Measurements from ENCODE around the gene PCDHGA5. TPM values are rescaled to one million over a fixed set of nuclear protein-coding genes. Genes with fewer than 3 reads are reported as not detected.

Gene PCDHGA5
- total RNA-seq, 1 donor, result 0.72 TPM

DNA sequence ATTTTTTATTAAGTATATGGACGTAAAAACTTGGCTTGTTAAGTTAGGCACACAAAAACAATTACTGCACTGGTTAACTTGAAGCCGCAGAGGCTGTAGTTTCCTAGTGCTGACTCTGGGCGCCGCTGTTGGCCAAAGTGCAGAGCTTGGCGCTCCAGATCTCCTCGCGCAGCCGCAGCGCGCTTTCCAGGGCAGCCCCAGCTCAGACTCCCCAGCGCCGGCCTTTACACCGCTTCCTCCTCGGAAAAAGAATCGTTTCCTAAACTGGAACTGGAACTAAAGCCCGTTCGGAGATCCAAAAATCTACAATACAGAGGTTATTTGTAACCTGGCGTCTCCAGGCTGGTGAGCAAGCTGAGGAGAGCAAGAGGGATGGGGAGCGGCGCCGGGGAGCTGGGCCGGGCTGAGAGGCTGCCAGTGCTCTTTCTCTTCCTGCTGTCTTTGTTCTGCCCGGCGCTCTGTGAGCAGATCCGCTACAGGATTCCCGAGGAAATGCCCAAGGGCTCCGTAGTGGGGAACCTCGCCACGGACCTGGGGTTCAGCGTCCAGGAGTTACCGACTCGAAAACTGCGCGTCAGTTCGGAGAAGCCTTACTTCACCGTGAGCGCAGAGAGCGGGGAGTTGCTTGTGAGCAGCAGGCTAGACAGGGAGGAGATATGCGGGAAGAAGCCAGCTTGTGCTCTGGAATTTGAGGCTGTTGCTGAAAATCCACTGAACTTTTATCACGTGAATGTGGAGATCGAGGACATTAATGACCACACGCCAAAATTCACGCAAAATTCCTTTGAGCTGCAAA is 34.0 kb downstream of the PCDHGA5 start, which contains the start of gene PCDHGB5:
TSS of gene PCDHGB5 (plus strand) at position 192 of the 796 bp plus-strand sequence. CDS start at position 373, 181 bp downstream.

DNA sequence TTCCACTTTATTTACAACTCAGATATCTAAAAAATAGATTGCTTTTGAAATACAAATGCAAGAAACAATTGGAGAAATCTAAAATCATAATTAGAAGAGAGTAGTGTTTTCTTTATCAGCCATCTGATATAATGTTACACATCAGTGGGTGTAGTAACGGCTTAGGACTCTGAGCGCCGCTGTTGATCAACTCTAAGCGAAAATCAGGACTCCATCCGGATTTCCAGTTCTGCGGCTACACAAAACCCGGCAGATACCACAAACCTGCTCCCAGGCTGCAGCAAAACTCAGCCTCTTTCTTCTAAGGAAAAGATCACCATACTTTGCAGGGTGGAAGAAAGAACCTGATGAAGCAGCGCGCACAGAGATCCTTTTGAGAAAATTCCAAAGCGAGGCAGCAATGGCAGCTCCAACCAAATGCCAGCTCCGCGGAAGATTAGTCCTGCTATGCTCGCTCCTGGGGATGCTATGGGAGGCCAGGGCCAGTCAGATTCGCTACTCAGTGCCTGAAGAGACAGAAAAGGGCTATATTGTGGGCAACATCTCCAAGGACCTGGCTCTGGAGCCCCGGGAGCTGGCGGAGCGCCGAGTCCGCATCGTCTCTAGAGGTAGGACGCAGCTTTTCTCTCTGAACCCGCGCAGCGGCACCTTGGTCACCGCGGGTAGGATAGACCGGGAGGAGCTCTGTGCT is 38.7 kb downstream of the PCDHGA5 start, which contains the start of gene PCDHGA9:
TSS of gene PCDHGA9 (plus strand) at position 226 of the 691 bp plus-strand sequence. CDS start at position 401, 175 bp downstream.

DNA sequence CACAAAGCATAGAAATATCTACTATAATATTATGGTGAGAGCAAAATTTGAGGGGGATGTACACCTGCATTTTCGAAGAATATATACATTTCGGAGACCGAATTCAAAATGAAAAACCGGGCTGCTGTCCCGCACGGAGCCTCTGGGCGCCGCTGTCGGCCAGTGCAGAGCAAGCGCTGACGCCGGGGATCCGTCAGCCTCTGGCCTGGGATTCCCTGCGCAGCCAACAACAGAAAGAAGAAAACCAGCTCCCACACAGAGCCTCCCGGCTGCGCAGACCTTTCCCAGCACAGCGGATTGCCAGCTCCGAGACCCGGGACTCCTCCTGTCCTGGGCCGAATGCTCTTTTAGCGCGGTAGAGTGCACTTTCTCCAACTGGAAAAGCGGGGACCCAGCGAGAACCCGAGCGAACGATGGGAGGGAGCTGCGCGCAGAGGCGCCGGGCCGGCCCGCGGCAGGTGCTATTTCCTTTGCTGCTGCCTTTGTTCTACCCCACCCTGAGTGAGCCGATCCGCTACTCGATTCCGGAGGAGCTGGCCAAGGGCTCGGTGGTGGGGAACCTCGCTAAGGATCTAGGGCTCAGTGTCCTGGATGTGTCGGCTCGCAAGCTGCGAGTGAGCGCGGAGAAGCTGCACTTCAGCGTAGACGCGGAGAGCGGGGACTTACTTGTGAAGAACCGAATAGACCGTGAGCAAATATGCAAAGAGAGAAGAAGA is 44.0 kb downstream of the PCDHGA5 start, which contains the start of gene PCDHGB6:
TSS of gene PCDHGB6 (plus strand) at position 232 of the 716 bp plus-strand sequence. CDS start at position 414, 182 bp downstream.

DNA sequence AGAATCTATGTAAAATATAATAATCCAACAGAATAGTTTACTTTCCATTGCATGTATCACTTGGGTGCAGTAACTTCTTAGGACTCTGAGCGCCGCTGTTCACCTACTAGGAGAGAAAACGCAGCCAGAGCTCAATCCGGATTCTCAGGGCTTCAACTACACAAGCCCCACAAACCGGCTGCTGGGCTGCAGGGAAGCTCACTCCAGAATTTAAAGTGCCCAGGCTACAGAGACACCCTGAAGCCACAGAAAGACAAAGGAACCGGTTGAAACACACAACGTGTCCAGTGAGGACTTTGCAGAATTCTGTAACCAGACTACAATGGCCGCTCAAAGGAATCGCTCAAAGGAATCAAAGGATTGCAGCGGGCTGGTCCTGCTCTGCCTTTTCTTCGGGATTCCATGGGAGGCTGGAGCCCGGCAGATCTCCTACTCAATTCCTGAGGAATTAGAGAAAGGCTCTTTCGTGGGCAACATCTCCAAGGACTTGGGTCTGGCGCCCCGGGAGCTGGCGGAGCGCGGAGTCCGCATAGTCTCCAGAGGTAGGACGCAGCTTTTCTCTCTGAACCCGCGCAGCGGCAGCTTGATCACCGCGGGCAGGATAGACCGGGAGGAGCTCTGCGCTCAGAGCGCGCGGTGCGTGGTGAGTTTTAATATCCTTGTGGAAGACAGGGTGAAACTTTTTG is 49.0 kb downstream of the PCDHGA5 start, which contains the start of gene PCDHGA10:
TSS of gene PCDHGA10 (plus strand) at position 134 of the 686 bp plus-strand sequence. CDS start at position 323, 189 bp downstream.

Other genes starting within 250 kb of the PCDHGA5 start
- gene PCDHB4, start 242.3 kb upstream of the PCDHGA5 start, total RNA-seq, result 0.07 and 0.13 TPM in 2 replicates
- gene PCDHB5, start 229.0 kb upstream of the PCDHGA5 start, total RNA-seq, result 0.40 and 0.43 TPM in 2 replicates
- gene PCDHB6, start 214.1 kb upstream of the PCDHGA5 start, total RNA-seq, result 0.07 TPM in 1 of 2 replicates, not detected in the other
- 0.22 and 0.40 TPM in 2 replicates for gene PCDHB7, start 191.5 kb upstream of the PCDHGA5 start, total RNA-seq
- 0.07 and 0.13 TPM in 2 replicates for gene PCDHB8, start 186.4 kb upstream of the PCDHGA5 start, total RNA-seq
- 0.07 and 0.13 TPM in 2 replicates for gene PCDHB16, start 181.8 kb upstream of the PCDHGA5 start, total RNA-seq
- 0.13 and 0.14 TPM in 2 replicates for gene PCDHB9, start 177.0 kb upstream of the PCDHGA5 start, total RNA-seq
- gene PCDHB10, start 171.8 kb upstream of the PCDHGA5 start, total RNA-seq, result 0.22 and 0.66 TPM in 2 replicates
- gene PCDHB11, start 164.5 kb upstream of the PCDHGA5 start, total RNA-seq, result 0.07 and 0.27 TPM in 2 replicates
- 0.07 and 0.27 TPM in 2 replicates for gene PCDHB12, start 155.4 kb upstream of the PCDHGA5 start, total RNA-seq
- gene PCDHB13, start 150.2 kb upstream of the PCDHGA5 start, total RNA-seq, result 0.22 and 0.66 TPM in 2 replicates
- 0.14 and 0.53 TPM in 2 replicates for gene PCDHB14, start 140.8 kb upstream of the PCDHGA5 start, total RNA-seq
- gene PCDHB15, start 118.8 kb upstream of the PCDHGA5 start, total RNA-seq, result 0.14 and 0.66 TPM in 2 replicates
- gene SLC25A2, start 60.1 kb upstream of the PCDHGA5 start, total RNA-seq, result 0.27 and 0.50 TPM in 2 replicates
- 62.1 and 70.6 TPM in 2 replicates for gene TAF7, start 43.4 kb upstream of the PCDHGA5 start, total RNA-seq
- gene PCDHGA1, start 33.6 kb upstream of the PCDHGA5 start, total RNA-seq, result 0.22 and 0.40 TPM in 2 replicates
- 1.1 and 1.2 TPM in 2 replicates for gene PCDHGA2, start 25.4 kb upstream of the PCDHGA5 start, total RNA-seq
- 0.65 and 0.93 TPM in 2 replicates for gene PCDHGA3, start 20.3 kb upstream of the PCDHGA5 start, total RNA-seq
- gene PCDHGB1, start 14.1 kb upstream of the PCDHGA5 start, total RNA-seq, result 0.50 and 0.66 TPM in 2 replicates
- 2.2 and 5.2 TPM in 2 replicates for gene PCDHGA4, start 9.1 kb upstream of the PCDHGA5 start, total RNA-seq
- 1.3 and 2.0 TPM in 2 replicates for gene PCDHGB2, start 4.2 kb upstream of the PCDHGA5 start, total RNA-seq
- gene PCDHGB3, start 6.1 kb downstream of the PCDHGA5 start, total RNA-seq, result 1.4 and 2.9 TPM in 2 replicates
- 2.1 and 2.9 TPM in 2 replicates for gene PCDHGA6, start 9.7 kb downstream of the PCDHGA5 start, total RNA-seq
- gene PCDHGA7, start 18.6 kb downstream of the PCDHGA5 start, total RNA-seq, result 0.65 and 2.0 TPM in 2 replicates
- gene PCDHGB4, start 23.5 kb downstream of the PCDHGA5 start, total RNA-seq, result 5.6 and 9.7 TPM in 2 replicates
- gene PCDHGA8, start 28.5 kb downstream of the PCDHGA5 start, total RNA-seq, result 0.72 and 1.6 TPM in 2 replicates
- 9.1 and 13.4 TPM in 2 replicates for gene PCDHGB5, start 33.8 kb downstream of the PCDHGA5 start, total RNA-seq
- gene PCDHGA9, start 38.6 kb downstream of the PCDHGA5 start, total RNA-seq, result 4.3 and 4.6 TPM in 2 replicates
- 2.9 and 3.3 TPM in 2 replicates for gene PCDHGB6, start 43.9 kb downstream of the PCDHGA5 start, total RNA-seq
- 4.7 and 5.5 TPM in 2 replicates for gene PCDHGA10, start 48.8 kb downstream of the PCDHGA5 start, total RNA-seq
- 9.4 and 9.8 TPM in 2 replicates for gene PCDHGB7, start 53.5 kb downstream of the PCDHGA5 start, total RNA-seq
- gene PCDHGA11, start 56.9 kb downstream of the PCDHGA5 start, total RNA-seq, result 12.5 and 13.6 TPM in 2 replicates
- 10.8 and 12.6 TPM in 2 replicates for gene PCDHGA12, start 66.3 kb downstream of the PCDHGA5 start, total RNA-seq
- 13.3 and 19.6 TPM in 2 replicates for gene PCDHGC3, start 111.8 kb downstream of the PCDHGA5 start, total RNA-seq
- 1.3 and 1.9 TPM in 2 replicates for gene PCDHGC4, start 120.9 kb downstream of the PCDHGA5 start, total RNA-seq
- gene PCDHGC5, start 124.9 kb downstream of the PCDHGA5 start, total RNA-seq, result 1.1 and 1.3 TPM in 2 replicates